COR-L47 (cell line): ENCODE results near the gene DARS1.
A peak's percentile ranks its signal among the peaks of the same experiment; 100 is the strongest.

Experiments
- DNase-seq: peaks from one replicate; lab custom pipeline; 2025; lab: John Stamatoyannopoulos, UW

Gene DARS1

GRCh38 chr2:135985018-135985825, at the start of gene DARS1:
Gene DARS1, minus strand, starts transcription at chr2:135985626. Its CDS starts 158 bp downstream, at chr2:135985468.
- peak; percentile 93 for DNase-seq

- no peak for DNase-seq
Measured at GRCh38 chr2:136034629-136035028, 49.2 kb upstream of the DARS1 start.

GRCh38 chr2:136032817-136033535, 47.5 kb upstream of the DARS1 start:
- no peak for DNase-seq

- DNase-seq = no peak
Measured at GRCh38 chr2:136032192-136032591, 46.8 kb upstream of the DARS1 start.

- no peak for DNase-seq
Measured at GRCh38 chr2:136031711-136032110, 46.3 kb upstream of the DARS1 start.

GRCh38 chr2:136030406-136030805, 45.0 kb upstream of the DARS1 start:
- no peak for DNase-seq

GRCh38 chr2:136029149-136029548, 43.7 kb upstream of the DARS1 start:
- no peak for DNase-seq

- no peak for DNase-seq
Measured at GRCh38 chr2:136028001-136028400, 42.6 kb upstream of the DARS1 start.

GRCh38 chr2:136027112-136027511, 41.7 kb upstream of the DARS1 start:
- DNase-seq = no peak

GRCh38 chr2:136025057-136025973, 39.9 kb upstream of the DARS1 start:
- peak; percentile 85 for DNase-seq

GRCh38 chr2:136024616-136025015, 39.2 kb upstream of the DARS1 start:
- DNase-seq = no peak

GRCh38 chr2:136024185-136024584, 38.8 kb upstream of the DARS1 start:
- no peak for DNase-seq

- DNase-seq = no peak
Measured at GRCh38 chr2:136023416-136023815, 38.0 kb upstream of the DARS1 start.

- DNase-seq = no peak
Measured at GRCh38 chr2:136022396-136023146, 37.1 kb upstream of the DARS1 start.

- no peak for DNase-seq
Measured at GRCh38 chr2:136021976-136022375, 36.5 kb upstream of the DARS1 start.

- no peak for DNase-seq
Measured at GRCh38 chr2:136021406-136021805, 36.0 kb upstream of the DARS1 start.

GRCh38 chr2:136020831-136021230, 35.4 kb upstream of the DARS1 start:
- DNase-seq = no peak

- no peak for DNase-seq
Measured at GRCh38 chr2:136019825-136020224, 34.4 kb upstream of the DARS1 start.

GRCh38 chr2:136019306-136019705, 33.9 kb upstream of the DARS1 start:
- DNase-seq = no peak

GRCh38 chr2:136017786-136018185, 32.4 kb upstream of the DARS1 start:
- no peak for DNase-seq

GRCh38 chr2:136016836-136017235, 31.4 kb upstream of the DARS1 start:
- DNase-seq = no peak

GRCh38 chr2:136016427-136016826, 31.0 kb upstream of the DARS1 start:
- no peak for DNase-seq
